Measurements from ENCODE around the gene CCDC159. TPM values are rescaled to one million over a fixed set of nuclear protein-coding genes. Genes with fewer than 3 reads are reported as not detected.
A peak's percentile ranks its signal among the peaks of the same experiment; 100 is the strongest.

CCDC159 gene
- total RNA-seq, 5 donors from 2014 or later (not counting 1 experiment from before 2014, with no cell fraction given) = 59.7 to 81.8 (median 69.6) TPM

GRCh38 chr19:11380653-11381537 lies 34.6 kb downstream of the CCDC159 start:
- POLR2A ChIA-PET = interaction anchor here (0.5 to 1.0 kb wide), 6 partner anchors 12 to 648 kb away, joined by 3 to 10 read pairs (median 4); partner anchors contain the start of genes CCDC159 (in 1 of the 2), ODAD3 (in 1 of the 2), PRKCSH (in 1 of the 2) and TMEM205 (in 1 of the 2)
- peak overlapping the region; percentile 86 to 92 (median 90) for H3K4me3 Mint-ChIP-seq
- H3K4me3 ChIP-seq (ENCODE audit: control insufficient read depth in 1 of 2, extremely low read depth in 1 of 2, low read length in 1 of 2) = peak overlapping the region; percentile 49 to 62
- H3K9me3 Mint-ChIP-seq = no peaks in the 10 kb centered on the region
- DNase-seq = peak; percentile 94 to 99 (median 98)
- H3K36me3 Mint-ChIP-seq = peaks cover 5% of the 10 kb centered on the region
- H3K9me3 ChIP-seq = no peaks in the 10 kb centered on the region
- peaks cover 45 to 56% (median 51%) of the 10 kb centered on the region in 3 donors for H3K4me1 Mint-ChIP-seq
- peaks cover 0 to 14% of the 10 kb centered on the region in 2 donors for H3K36me3 ChIP-seq (ENCODE audit: control insufficient read depth in 2 of 2, extremely low read depth in 1 of 2, insufficient read depth in 1 of 2, low read length in 1 of 2)
- peaks cover 0 to 35% of the 10 kb centered on the region in 2 experiments for H3K27me3 ChIP-seq (replicated peaks in 1 of 2; ENCODE audit: control insufficient read depth in 2 of 2, extremely low read depth in 1 of 2, insufficient read depth in 2 of 2, low read length in 1 of 2)
- ATAC-seq (replicated peaks in 1 of 4) = peak; percentile 86 to 91 (median 90)
- CTCF ChIA-PET = interaction anchor here (0.5 to 2.4 kb wide), 18 partner anchors 9 to 1546 kb away, joined by 3 to 26 read pairs (median 3); partner anchors contain the start of genes CCDC159 (in 1 of the 2), ECSIT (in 1 of the 2), ELOF1 (in 1 of the 2) and ODAD3 (in 1 of the 2)
- peaks cover 0 to 17% of the 10 kb centered on the region in 2 donors for H3K27me3 Mint-ChIP-seq
- peaks cover 7 to 65% of the 10 kb centered on the region in 2 experiments for H3K4me1 ChIP-seq (ENCODE audit: control insufficient read depth in 1 of 2, extremely low read depth in 1 of 2, insufficient read depth in 2 of 2, low read length in 2 of 2)
- peak overlapping the region; percentile 98 for H3K27ac Mint-ChIP-seq
- H3K27ac ChIP-seq (ENCODE audit: low read length) = peak overlapping the region; percentile 91
- WGBS (ENCODE audit: insufficient coverage) = 1% methylated on average over 54 of the region's 54 CpGs

GRCh38 chr19:11382898-11383705 lies 36.8 kb downstream of the CCDC159 start:
- peaks cover 0 to 17% of the 10 kb centered on the region in 2 donors for H3K27me3 Mint-ChIP-seq
- H3K4me1 ChIP-seq (ENCODE audit: control insufficient read depth in 1 of 2, extremely low read depth in 1 of 2, insufficient read depth in 2 of 2, low read length in 2 of 2) = peaks cover 3 to 61% of the 10 kb centered on the region in 2 experiments
- POLR2A ChIA-PET = interaction anchor here in 1 of 2 donors (0.7 kb wide), 1 partner anchor 45 kb away, joined by 11 read pairs; no protein-coding TSS in a partner anchor
- peak overlapping the region; percentile 47 to 86 (median 51) for H3K4me3 Mint-ChIP-seq
- H3K27ac Mint-ChIP-seq = no peak overlapping the region
- DNase-seq = peak in 17 of 35 experiments; percentile 3 to 58 (median 25)
- H3K9me3 ChIP-seq = no peaks in the 10 kb centered on the region
- WGBS (ENCODE audit: insufficient coverage) = 1% methylated on average over 41 of the region's 65 CpGs
- H3K4me3 ChIP-seq (ENCODE audit: control insufficient read depth in 1 of 2, extremely low read depth in 1 of 2, low read length in 1 of 2) = peak overlapping the region; percentile 32 to 38
- no peak overlapping the region for H3K27ac ChIP-seq (ENCODE audit: low read length)
- CTCF ChIA-PET = interaction anchor here (0.6 to 1.4 kb wide), 8 partner anchors 8 to 1098 kb away, joined by 3 to 8 read pairs (median 4); partner anchors contain the start of genes SWSAP1 (in 1 of the 2) and TMEM205 (in 1 of the 2)
- H3K9me3 Mint-ChIP-seq = no peaks in the 10 kb centered on the region
- peaks cover 0 to 38% of the 10 kb centered on the region in 2 experiments for H3K27me3 ChIP-seq (replicated peaks in 1 of 2; ENCODE audit: control insufficient read depth in 2 of 2, extremely low read depth in 1 of 2, insufficient read depth in 2 of 2, low read length in 1 of 2)
- H3K36me3 ChIP-seq (ENCODE audit: control insufficient read depth in 2 of 2, extremely low read depth in 1 of 2, insufficient read depth in 1 of 2, low read length in 1 of 2) = peaks cover 0 to 4% of the 10 kb centered on the region in 2 donors
- H3K4me1 Mint-ChIP-seq = peaks cover 36 to 47% (median 42%) of the 10 kb centered on the region in 3 donors
- no peak for ATAC-seq (replicated peaks in 1 of 4)
- H3K36me3 Mint-ChIP-seq = no peaks in the 10 kb centered on the region

GRCh38 chr19:11383706-11384048 lies 37.4 kb downstream of the CCDC159 start:
- ChIA-PET CTCF (interaction anchor here (0.5 to 1.4 kb wide), 4 partner anchors 9 to 162 kb away, joined by 3 to 8 read pairs (median 4); partner anchors contain the start of gene SWSAP1 (in 1 of the 2)), POLR2A (no interaction called here)
- 8% methylated on average over 8 of the region's 9 CpGs for WGBS (ENCODE audit: insufficient coverage)
- Histone ChIP-seq H3K4me3 (ENCODE audit: control insufficient read depth in 1 of 2, extremely low read depth in 1 of 2, low read length in 1 of 2) (no peak overlapping the region), H3K9me3 (no peaks in the 10 kb centered on the region), H3K27ac (ENCODE audit: low read length) (no peak overlapping the region), H3K4me1 (ENCODE audit: control insufficient read depth in 1 of 2, extremely low read depth in 1 of 2, insufficient read depth in 2 of 2, low read length in 2 of 2) (peaks cover 3 to 58% of the 10 kb centered on the region in 2 experiments), H3K36me3 (ENCODE audit: control insufficient read depth in 2 of 2, extremely low read depth in 1 of 2, insufficient read depth in 1 of 2, low read length in 1 of 2) (no peaks in the 10 kb centered on the region), H3K27me3 (replicated peaks in 1 of 2; ENCODE audit: control insufficient read depth in 2 of 2, extremely low read depth in 1 of 2, insufficient read depth in 2 of 2, low read length in 1 of 2) (peaks cover 0 to 42% of the 10 kb centered on the region in 2 experiments)
- Mint-ChIP-seq H3K4me3 (peak overlapping the region in 1 of 3 donors; percentile 86), H3K9me3 (no peaks in the 10 kb centered on the region), H3K36me3 (no peaks in the 10 kb centered on the region), H3K4me1 (peaks cover 36 to 43% (median 38%) of the 10 kb centered on the region in 3 donors), H3K27ac (no peak overlapping the region), H3K27me3 (peaks cover 0 to 17% of the 10 kb centered on the region in 2 donors)
- no peak for DNase-seq
- ATAC-seq (replicated peaks in 1 of 4) = no peak

- CTCF ChIA-PET = interaction anchor here (0.6 to 0.7 kb wide), 3 partner anchors 10 to 321 kb away, joined by 3 to 8 read pairs (median 3); partner anchors contain the start of gene SWSAP1 (in 1 of the 2)
- Histone ChIP-seq H3K4me1 (ENCODE audit: control insufficient read depth in 1 of 2, extremely low read depth in 1 of 2, insufficient read depth in 2 of 2, low read length in 2 of 2) (peaks cover 3 to 55% of the 10 kb centered on the region in 2 experiments), H3K4me3 (ENCODE audit: control insufficient read depth in 1 of 2, extremely low read depth in 1 of 2, low read length in 1 of 2) (no peak overlapping the region), H3K9me3 (no peaks in the 10 kb centered on the region), H3K27ac (ENCODE audit: low read length) (no peak overlapping the region), H3K36me3 (ENCODE audit: control insufficient read depth in 2 of 2, extremely low read depth in 1 of 2, insufficient read depth in 1 of 2, low read length in 1 of 2) (no peaks in the 10 kb centered on the region), H3K27me3 (replicated peaks in 1 of 2; ENCODE audit: control insufficient read depth in 2 of 2, extremely low read depth in 1 of 2, insufficient read depth in 2 of 2, low read length in 1 of 2) (peaks cover 0 to 43% of the 10 kb centered on the region in 2 experiments)
- H3K9me3 Mint-ChIP-seq = no peaks in the 10 kb centered on the region
- H3K36me3 Mint-ChIP-seq = no peaks in the 10 kb centered on the region
- WGBS (ENCODE audit: insufficient coverage) = no CpG with 5 or more reads among the region's 5 CpGs
- ATAC-seq (replicated peaks in 1 of 4) = no peak
- H3K4me3 Mint-ChIP-seq = peak overlapping the region in 1 of 3 donors; percentile 16
- H3K27me3 Mint-ChIP-seq = peaks cover 0 to 17% of the 10 kb centered on the region in 2 donors
- no peak for DNase-seq
- POLR2A ChIA-PET = no interaction called here
- peaks cover 35 to 41% (median 38%) of the 10 kb centered on the region in 3 donors for H3K4me1 Mint-ChIP-seq
- H3K27ac Mint-ChIP-seq = no peak overlapping the region
Measured at GRCh38 chr19:11384778-11385129, 38.4 kb downstream of the CCDC159 start.

- peak in 3 of 4 experiments; percentile 31 to 67 (median 35) for ATAC-seq (replicated peaks in 1 of 4)
- WGBS (ENCODE audit: insufficient coverage) = 49% methylated on average over 8 of the region's 19 CpGs
- Histone ChIP-seq H3K27ac (ENCODE audit: low read length) (no peak overlapping the region), H3K4me1 (ENCODE audit: control insufficient read depth in 1 of 2, extremely low read depth in 1 of 2, insufficient read depth in 2 of 2, low read length in 2 of 2) (peaks cover 0 to 31% of the 10 kb centered on the region in 2 experiments), H3K9me3 (no peaks in the 10 kb centered on the region), H3K36me3 (ENCODE audit: control insufficient read depth in 2 of 2, extremely low read depth in 1 of 2, insufficient read depth in 1 of 2, low read length in 1 of 2) (no peaks in the 10 kb centered on the region), H3K27me3 (replicated peaks in 1 of 2; ENCODE audit: control insufficient read depth in 2 of 2, extremely low read depth in 1 of 2, insufficient read depth in 2 of 2, low read length in 1 of 2) (peaks cover 0 to 32% of the 10 kb centered on the region in 2 experiments), H3K4me3 (ENCODE audit: control insufficient read depth in 1 of 2, extremely low read depth in 1 of 2, low read length in 1 of 2) (no peak overlapping the region)
- peaks cover 0 to 9% of the 10 kb centered on the region in 2 donors for H3K27me3 Mint-ChIP-seq
- ChIA-PET POLR2A (no interaction called here), CTCF (no interaction called here)
- peaks cover 13 to 20% (median 17%) of the 10 kb centered on the region in 3 donors for H3K4me1 Mint-ChIP-seq
- H3K4me3 Mint-ChIP-seq = no peak overlapping the region
- no peak overlapping the region for H3K27ac Mint-ChIP-seq
- H3K36me3 Mint-ChIP-seq = no peaks in the 10 kb centered on the region
- peaks cover 0 to 4% (median 0%) of the 10 kb centered on the region in 3 donors for H3K9me3 Mint-ChIP-seq
- DNase-seq = no peak
Measured at GRCh38 chr19:11387162-11388034, 41.1 kb downstream of the CCDC159 start.

All from T-cell (primary cell).